ENCODE data around the gene TMEM17. TPM values are rescaled to one million over a fixed set of nuclear protein-coding genes. Genes with fewer than 3 reads are reported as not detected.
"Not testable (repeated sequence)": the region's sequence is repeated elsewhere in the genome, so short reads cannot be mapped to it uniquely, and the experiment has no call there.

The TMEM17 gene, protein sequence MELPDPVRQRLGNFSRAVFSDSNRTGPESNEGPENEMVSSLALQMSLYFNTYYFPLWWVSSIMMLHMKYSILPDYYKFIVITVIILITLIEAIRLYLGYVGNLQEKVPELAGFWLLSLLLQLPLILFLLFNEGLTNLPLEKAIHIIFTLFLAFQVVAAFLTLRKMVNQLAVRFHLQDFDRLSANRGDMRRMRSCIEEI
- 2.0 TPM for total RNA-seq

DNA sequence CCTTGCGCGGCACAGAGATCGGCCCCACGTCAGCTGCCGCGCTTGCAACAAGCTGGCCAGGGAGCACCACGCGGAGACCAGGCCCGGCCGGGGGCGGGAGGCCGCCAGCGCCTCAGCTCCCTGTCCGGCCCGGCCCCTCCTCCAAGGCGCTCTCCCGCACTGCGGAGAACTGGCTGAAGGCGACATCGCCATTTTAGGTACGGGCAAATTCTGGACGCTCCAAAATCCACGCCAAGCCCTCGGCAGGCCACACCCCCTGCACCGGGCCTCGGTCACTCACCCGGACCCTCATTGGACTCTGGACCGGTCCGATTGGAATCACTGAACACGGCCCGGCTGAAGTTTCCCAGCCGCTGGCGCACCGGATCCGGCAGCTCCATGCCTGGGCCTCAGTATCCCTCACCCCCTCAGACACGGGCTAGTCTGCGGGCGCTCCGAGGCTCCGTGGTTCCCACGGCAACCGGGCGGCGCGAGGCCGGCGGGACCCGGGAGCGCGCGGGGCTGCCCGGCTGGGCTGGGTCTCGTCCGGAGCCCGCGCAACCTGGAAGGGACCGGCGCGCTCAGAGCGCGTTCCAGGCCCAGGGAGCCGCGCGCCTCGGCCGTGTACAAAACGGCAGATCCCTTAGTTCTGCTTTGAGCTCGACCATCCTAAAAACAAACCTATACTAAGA, at the start of gene TMEM17:
TSS of gene TMEM17 (minus strand) at position 446 of the 671 bp plus-strand sequence. CDS start at position 380, 66 bp downstream.
- DNase-seq (ENCODE audit: low spot score), result peak; percentile 94

DNA sequence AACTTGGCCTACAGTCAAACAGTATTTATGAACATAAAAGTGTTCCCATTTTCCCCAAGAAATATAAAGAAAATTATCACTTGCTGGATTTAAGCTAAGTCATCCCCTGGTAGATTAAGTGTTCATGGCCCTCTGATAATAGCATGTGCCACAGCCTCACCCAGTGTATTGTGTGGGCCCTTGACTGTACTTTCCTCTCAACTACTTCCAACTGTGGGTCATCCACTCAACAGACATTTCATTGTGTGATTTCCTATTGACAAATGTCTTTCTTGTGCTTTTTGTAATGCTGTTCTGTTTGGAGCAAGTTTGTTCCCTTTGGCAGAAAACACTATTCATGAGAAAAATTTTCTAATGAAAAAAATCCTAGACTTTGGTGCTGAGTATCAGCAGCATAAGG, 48.4 kb upstream of the TMEM17 start:
- DNase-seq (ENCODE audit: low spot score), result no peak

DNA sequence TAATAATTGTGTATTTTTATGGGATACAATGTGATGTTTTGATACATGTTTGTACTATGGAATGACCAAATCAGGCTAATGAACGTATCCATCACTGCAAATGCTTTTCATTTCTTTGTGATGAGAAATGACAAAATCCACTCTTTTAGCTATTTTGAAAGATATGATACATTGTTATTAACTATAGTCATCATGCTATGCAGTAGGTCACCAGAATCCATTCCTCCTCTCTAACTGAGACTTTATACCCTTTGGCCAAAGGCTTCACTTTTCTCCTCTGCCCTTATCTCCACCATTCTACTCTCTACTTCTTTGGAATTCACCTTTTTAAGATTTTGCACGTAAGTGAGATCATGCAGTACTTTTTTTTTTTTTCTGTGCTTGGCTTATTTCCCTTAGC, 44.5 kb upstream of the TMEM17 start:
- DNase-seq (ENCODE audit: low spot score), result no peak

DNA sequence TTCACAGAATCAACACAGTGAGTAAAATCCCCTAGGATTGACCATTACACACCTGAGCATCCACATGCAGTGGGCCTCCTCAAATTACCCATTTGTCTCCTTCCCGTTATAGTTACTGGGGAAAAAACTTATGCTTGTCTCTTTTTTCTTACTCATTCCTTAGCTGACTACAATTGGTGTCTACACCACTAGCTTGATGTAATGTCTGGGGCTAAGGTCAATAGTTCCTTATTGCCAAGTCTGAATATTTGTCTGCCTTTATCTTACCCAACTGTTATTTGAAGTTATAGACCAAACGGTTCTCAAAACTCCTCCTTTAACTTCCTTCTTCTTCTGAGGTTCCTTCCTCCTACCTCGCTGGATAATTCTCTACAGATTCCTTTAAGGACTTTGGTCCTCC, 41.9 kb upstream of the TMEM17 start:
- DNase-seq (ENCODE audit: low spot score), result no peak

DNA sequence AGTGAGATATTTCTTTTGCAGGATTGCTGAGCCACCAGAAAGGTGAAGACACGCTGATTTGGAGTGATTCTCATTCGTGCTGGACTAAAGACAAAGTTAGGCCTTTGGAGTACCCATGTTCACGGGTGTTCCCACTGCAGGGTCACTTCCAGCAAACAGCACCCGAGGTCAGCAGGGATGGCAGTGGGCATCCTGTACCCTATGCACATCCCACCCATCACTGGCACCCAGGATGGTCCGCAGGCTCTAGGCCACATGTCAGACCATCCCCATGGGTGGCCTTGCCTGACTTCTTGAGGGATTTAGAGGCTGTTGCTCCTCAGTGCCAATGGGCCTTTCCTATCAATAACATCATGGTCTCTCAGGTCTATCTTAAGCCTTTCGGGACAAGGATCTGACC, 39.3 kb upstream of the TMEM17 start:
- no peak for DNase-seq (ENCODE audit: low spot score)

DNA sequence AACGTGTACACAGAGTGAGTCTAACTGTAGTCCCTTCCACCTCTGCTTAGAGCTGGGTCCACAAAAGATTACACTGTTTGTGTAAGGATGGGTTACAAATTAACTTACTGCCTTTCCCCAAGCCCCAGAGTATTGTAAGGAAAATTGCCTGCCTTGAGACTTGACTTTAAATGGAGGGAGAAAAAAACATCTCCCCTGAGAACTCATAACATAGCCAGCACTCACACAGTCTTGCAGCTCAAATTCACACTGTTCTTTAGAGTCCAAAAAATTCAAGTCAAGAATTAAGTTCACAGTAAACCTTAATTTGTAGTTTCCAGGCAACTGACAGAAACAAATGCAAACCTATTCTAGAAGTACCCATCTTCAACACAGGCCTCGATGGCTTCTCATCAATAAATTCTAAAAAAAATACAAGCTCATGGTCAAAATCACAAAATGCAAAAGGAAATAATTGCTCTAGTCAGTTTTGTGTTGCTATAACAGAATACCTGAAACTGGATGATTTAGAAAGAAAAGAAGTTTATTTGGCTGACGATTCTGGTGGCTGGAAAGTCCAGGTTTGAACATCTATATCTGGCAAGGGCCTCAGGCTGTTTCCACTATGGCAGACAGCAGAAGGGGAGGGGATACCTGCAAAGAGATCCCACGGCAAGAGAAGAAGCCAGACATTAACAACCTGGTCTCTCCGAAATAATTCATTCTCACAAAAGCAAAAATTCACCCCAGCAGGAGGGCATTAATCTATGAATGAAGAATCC, 34.6 kb upstream of the TMEM17 start:
- DNase-seq (ENCODE audit: low spot score), result no peak

DNA sequence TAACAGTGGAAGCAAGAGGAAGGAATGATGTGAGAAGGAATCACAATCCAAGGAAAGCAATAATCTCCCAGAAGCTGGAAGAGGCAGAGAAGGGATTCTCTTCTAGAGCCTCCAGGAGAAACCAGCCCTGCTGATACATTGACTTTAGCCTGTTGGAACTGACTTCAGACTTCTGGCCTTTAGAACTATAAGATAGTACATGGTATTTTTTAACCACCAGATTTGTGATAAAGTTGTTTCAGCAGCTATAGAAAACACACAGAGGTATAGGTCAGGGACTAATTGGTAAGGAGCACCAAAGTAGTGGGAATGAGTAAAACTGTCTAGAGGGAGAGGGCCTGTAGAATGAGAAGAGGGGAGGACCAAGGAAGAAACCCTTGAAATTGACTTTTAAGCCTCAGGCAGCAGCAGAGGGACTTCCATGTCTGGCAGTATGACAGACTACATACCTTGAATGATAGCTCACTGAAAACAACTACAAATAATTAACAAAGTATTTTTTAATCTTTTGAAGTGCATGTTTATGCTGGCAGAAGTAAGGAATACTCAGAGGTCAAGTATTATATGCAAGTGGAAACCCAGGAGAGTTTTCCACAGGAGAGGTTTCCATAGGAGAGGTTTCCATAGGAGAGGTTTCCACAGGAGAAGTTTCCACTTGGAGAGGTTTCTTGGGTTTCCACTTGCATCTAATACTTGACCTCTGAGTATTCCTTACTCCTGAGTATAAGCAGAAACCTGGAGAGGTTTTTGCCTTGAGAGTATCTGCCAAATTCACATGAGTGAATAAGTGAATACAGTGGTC, 33.8 kb upstream of the TMEM17 start:
- DNase-seq (ENCODE audit: low spot score), result no peak

DNA sequence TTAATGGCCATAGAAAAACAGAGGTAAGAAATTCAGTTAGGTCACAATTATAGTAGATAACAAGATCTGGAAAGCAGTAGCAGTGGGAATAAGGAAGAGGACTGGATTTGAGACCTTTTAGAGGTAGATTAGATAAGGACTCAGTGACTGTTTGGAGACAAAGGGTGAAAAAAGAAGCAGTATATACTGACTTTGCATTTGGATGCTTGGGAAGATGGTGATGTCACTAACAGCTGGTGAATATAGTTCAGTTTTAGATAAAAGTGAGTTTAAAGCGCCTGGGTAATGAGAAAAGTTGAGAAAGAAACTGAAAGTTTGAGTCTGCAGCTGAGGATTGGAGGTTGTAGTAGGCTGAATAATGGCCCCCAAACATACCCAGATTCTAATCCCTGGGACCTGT, 32.8 kb upstream of the TMEM17 start:
- no peak for DNase-seq (ENCODE audit: low spot score)

DNA sequence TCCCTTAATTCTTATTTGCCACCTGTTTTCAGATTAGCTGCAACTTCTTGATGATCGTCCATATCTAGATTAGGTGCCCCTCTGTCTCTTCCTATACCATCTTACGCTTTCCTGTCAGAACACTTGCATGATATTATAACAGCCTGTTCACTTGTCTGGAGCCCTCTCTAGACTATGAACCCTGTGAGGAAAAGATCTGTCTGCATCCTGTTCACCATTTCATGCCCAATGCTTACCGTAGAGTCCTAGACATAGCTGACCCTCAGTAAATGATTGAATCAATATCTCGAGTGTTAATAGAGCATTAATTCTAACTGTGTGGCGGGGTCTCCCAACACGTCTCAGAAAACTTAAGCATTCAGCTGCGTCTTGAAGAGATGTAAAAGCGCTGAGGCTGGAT, 31.8 kb upstream of the TMEM17 start:
- no peak for DNase-seq (ENCODE audit: low spot score)

DNA sequence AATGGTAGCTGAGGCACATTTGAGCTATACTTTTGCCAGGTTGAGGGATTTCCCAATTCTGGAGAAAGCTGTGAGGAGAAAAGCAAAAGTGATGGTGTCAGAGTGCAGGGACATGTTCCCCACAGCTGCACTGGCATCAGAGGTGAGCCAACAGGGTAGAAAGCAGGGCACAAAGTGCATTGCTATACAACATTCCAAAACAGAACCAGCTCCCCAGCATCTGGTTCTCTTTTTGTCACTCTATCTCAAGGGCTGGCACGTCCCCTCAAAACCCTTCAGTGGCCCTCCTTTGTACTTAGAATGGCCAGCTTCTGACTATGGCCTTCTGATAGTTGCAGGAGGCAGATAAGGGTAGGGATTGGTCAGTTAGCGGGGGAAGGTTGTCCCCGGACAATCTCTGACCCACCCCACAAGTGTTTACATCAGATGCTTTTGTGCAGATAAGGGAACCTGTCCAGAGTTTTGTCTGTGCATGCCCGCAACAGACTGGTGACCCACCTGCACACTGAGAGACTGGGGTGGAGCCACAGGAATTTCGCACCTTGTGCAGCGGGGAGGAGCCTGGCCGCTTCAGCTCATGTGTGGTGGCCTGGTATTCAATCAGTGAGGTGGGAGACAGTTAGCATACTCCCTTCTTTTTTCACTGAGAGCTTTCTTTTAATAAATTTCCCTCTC, 31.0 kb upstream of the TMEM17 start:
- peak; percentile 76 for DNase-seq (ENCODE audit: low spot score)

DNA sequence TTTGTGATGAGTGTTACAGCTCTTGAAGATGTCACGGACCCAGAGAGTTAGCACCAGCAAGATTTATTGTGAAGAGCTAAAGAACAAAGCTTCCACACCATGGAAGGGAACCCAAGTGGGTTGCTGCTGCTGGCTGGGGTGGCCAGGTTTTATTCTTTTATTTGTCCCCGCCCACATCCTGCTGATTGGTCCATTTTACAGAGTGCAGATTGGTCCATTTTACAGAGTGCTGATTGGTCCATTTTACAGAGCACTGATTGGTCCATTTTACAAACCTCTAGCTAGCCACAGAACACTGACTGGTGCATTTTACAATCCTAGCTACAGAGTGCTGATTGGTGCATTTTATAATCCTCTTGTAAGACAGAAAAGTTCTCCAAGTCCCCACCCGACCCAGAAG, 29.5 kb upstream of the TMEM17 start:
- not testable (repeated sequence) for DNase-seq (ENCODE audit: low spot score)

DNA sequence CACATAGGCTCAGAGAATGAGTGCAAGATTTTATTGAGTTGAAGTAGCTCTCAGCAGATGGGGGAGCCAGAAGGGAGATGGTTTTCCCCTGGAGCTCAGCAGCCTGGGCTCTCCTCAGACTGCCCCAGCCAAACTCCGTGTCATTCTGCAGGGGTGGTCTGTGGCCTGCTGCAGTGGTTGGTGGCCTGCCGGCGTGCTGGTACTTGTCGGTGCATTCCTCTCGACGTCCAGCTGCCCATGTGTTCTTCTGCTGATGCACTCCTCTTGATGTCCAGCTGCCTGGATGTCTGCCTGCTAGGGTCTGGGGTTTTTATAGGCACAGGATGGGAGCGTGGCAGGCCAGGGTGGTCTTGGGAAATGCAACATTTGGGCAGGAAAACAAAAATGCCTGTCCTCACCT, 25.6 kb upstream of the TMEM17 start:
- no peak for DNase-seq (ENCODE audit: low spot score)

DNA sequence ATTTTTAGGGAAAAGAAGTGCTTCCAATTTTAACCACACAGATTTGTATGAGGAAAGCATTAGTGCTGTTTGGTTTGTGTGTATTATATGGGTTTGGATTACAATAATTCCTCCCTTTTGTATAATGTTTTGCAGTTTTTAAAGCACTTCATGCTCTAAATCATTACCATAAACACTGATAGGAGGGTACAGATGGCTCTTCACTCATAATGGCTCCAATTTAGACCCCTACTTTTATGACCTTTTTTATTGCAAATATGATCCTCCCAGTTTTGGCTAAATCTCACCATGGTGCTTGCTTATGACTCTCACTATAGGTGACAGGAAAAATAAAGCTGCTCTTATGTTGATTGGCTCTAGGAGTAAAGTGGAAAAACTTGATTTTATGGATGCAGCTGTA, 23.8 kb upstream of the TMEM17 start:
- DNase-seq (ENCODE audit: low spot score), result no peak

DNA sequence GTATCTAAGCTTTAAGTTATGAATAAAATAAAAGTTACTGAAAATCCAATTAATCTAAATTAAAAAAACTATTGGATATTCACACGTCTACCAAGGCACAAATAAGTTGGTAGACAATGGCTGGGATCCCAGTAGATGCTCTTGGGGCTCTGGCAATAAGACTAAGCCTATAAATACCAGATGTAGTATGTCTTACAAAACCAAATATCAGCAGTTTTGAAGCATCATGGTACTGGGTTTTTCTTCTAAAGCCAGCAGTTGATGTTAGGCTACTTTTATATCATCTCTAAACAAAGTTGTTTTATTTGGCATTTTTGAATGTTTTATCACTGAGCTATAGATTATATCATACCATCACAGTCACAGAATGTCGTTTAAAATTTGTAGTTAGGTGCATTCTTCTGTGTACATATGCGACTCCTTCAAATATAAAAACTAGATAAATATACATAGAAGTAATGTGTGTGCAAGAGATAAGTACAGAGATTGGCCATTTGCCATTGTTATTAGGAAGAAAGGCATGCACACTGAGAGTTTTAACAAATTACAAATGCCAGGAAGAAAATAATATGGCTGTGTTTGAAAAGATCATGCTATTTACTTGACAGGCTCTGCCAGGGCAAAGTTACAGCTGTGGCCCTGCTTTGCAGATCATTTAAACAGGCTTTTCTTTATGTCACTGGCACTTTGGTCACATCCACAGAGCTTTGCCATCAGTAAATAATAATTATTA, 21.6 kb upstream of the TMEM17 start:
- DNase-seq (ENCODE audit: low spot score), result no peak

DNA sequence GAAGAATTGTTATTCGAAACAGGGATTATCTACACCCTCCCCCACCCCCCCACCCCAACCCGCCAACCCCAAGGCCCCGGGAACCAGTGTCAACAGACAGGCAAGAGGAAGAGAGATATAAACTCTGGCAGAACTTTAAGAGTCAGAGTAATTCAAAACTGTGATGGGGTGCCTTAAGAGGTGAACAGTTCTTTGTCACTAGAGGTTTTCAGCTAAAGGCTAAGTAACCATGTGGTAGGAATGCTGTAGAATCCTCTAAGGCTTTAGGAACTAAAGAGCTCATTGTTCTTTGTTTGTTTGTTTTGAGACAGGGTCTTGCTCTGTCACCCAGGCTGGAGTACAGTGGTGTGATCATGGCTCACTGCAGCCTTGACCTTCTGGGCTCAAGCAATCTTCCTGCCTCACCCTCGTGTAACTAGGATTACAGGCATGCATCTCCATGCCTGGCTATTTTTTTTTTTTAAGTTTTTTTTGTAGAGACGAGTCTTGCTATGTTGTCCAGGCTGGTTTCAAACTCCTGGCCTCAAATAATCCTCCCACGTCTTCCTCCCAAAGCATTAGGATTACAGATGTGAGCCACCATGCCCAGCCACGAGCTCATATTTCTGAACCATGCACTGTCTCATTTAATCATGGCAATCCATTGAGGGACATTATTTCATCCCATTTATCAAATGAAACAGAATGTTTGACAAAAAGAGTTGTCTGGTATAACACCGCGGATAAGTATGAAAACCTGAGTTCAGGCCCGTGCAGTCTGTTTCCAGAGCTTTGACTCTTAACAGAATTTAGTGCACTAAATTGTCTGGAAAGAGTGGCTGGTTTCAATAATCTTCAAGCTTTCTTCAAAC, 20.8 kb upstream of the TMEM17 start:
- no peak for DNase-seq (ENCODE audit: low spot score)

DNA sequence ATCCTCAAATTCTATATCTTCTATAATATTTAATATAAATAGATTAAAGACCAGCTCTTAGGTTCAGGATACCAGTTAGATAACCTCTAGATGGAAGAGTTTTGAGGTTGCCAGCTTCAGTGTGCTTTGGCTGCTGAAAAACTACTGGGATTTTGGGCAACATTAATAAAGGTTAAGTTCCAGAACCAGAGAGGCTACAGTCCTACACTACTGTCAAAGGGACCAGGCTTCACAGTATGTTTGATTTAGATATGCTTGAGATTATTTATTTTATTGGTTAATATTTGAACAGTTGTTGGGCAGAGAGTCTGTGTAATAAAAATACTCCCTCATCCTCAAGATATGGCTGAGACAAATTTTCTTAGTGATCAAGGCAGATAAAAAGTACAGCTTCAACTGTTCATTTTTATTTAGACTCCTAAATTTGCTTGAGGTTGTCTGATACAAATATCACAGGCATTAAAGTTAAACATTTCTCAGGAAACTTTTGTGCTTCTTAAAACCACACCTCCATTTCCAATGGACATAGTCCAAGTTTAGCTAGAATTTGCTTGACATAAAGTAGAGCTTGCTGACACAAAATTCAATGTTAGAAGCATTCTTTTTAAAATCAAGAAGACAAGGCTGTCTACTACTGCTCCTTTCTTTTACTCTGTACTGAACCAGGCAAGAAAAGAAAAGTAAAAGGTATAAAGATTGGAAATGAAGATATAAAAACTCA, 19.7 kb upstream of the TMEM17 start:
- DNase-seq (ENCODE audit: low spot score), result no peak

DNA sequence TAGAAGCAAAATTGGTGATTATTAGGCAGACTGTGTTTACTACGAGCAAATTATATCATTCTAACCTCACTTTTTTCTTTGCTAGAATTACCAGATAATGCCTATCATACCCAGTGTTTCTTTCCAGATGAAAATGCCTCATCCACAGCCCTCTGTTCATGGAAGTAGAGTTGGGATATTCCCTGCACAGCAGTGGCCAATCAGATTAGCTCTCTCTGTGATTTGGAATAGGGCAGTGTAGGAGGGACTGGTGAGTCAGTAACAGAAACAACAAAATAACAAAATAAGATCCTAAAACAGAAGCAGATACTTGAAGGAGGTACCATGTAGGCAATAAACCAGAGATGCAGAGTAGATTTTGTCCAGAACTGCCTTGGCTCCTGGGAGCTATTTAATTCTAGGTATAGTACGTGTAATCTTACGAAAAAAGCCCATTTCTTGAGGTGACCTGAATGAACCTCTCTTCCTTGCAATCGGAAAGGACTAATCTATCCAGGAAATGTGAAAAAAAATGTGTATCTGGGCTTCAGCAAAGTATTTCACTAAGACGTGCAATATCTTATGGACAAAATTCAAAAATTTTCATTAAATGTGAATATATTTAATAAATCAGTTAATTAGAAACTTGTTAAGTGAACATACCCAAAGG, 18.4 kb upstream of the TMEM17 start:
- no peak for DNase-seq (ENCODE audit: low spot score)

DNA sequence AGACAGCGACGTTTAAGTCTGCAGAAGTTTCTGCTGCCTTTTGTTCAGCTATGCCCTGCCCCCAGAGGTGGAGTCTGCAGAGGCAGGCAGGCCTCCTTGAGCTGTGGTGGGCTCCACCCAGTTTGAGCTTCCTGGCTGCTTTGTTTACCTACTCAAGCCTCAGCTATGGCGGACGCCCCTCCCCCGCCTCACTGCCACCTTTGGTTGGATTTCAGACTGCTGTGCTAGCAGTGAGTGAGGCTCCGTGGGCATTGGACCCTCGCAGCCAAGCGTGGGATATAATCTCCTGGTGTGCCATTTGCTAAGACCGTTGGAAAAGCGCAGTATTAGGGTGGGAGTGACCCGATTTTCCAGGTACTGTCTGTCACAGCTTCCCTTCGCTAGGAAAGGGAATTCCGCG, 15.1 kb upstream of the TMEM17 start:
- not testable (repeated sequence) for DNase-seq (ENCODE audit: low spot score)

DNA sequence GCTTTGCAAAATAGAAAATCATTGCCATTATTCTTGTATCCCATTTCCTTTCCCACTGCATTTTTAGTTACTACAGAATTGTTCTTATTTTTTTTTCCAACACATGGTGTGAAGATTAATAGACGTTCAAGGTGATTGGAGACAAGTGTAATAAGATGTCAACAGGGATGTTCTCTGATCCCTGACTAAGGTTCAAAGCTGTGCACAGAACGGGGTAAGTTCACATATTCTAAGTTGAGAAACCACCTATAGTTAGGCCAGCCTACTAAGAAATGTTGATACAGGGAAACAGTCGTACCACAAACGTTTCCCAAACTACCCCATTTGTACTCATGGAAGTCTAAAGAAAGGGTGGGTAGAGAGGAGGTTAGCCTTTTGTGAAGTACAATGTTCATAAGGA, 6.4 kb upstream of the TMEM17 start:
- no peak for DNase-seq (ENCODE audit: low spot score)

Data from ureter (tissue), 1 donor.